ENCODE measurements around the gene FHIT.

Gene FHIT

DNA sequence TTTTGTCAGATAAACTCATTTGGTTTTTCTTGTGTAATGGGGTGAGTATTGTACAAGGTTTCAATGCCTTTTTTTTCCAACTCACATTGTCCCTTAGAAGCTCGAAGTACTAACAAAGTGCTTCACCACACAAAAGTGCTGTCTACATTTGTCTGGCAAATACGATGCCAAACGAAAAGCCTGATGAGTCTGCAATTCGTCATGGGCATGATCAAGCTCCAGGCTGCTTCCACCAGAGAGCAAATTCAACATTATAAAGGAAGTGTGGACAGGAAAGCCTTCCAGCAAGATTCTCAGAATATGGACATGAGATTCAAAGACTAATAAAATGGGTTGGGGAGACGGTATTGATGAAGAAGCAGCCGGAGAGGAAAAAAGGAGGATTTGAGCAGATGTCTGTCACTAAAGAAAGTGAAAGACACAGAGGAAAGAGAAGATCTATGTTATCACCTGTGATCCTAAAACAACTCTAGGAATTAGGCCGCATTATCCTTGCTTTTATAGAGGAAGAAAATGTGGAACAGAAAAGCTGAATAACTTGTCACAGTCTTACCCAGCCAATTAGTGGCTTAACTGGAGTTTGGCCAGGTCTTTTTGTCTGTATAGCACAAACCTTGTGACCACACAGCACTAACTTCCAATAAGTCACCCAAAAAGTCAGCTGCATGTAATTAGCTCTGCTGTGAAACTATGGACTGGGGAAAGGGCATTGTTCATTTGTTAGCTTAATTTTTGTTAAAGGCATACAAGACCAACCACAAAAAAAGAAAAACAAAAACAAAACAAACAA, 494.8 kb downstream of the FHIT start:
- DNase-seq = no peak

DNA sequence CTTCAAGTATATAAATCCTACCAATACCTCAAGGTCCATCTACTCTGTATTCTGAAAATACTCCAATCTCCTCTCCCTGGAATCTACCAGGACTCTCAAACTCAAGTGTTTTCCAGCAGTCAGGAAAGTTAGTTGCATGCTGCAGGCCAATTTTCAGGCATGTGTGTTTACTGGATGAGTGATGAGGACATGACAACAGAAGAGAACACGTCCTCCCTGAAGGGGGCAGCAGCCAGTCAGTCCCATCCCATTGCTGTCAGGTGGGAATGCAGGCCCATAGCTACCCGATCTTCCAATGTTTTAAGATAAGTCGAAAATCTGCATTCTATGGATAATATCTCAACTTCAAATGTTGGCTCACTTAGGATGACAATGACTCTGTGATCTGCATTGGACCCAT, 496.2 kb downstream of the FHIT start:
- no peak for DNase-seq

GRCh38 chr3:60754617-60755016, 496.6 kb downstream of the FHIT start:
- no peak for DNase-seq

GRCh38 chr3:60752809-60753208, 498.4 kb downstream of the FHIT start:
- no peak for DNase-seq

DNA sequence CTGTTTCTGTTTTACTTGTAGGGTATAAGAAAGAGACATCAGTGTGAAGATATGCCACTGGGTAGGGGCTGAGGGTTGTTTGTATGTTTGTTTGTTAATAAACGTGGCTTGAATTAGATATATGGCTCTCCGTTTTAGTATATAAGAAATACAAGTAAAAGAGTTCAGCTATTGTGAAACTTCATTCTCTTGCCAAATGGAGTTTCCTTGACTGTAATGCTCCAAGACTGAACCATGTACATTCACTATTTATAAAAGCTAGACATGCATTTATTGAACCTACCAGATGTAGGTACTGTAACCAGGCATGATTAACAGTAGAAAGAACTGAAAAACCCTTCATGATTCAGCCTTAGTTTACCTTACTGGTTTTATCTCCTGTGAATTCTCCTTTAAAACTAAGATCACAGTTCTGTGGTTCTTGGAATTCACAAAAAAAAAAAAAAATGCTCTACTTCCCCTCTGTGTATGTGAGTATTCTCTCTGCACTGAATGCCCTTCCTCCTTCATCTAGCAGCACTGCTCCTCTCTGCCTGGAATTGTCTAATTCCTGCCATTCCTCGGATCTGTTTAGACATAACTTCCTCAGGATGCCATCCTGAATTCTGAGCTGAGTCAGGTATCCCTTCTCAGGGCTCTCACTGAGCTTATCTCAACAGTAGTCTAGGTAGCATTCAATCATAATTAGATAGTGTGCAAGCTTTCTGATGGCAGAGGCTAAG, 504.4 kb downstream of the FHIT start:
- no peak for DNase-seq

DNA sequence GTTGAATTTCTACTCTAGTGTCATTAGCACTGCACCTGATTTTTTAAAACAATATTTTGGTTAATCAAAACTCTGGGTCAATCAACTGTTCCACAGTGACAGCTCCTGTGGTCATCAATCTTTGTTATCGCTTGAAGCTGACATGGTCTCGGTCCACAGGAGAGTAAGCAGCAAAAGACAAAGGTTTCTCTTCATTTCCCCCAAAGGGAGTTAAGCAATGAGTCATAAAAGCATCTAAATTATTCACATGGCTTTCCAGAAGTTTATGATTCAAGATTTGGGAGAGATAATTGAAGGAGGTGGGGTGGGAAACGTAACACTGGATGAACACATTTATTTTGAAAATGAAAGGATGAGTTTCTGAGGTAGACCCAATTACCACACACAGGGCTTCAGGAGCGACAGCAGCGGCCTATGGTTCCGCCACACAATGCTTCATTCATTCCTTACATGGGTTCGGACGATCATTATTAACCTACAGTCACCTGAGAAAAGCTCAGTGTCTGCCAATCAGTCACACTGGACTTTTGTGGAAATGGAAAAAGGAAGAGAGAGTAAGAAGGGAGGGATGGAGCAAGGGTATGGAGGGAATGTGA, 505.1 kb downstream of the FHIT start:
- DNase-seq = no peak

DNA sequence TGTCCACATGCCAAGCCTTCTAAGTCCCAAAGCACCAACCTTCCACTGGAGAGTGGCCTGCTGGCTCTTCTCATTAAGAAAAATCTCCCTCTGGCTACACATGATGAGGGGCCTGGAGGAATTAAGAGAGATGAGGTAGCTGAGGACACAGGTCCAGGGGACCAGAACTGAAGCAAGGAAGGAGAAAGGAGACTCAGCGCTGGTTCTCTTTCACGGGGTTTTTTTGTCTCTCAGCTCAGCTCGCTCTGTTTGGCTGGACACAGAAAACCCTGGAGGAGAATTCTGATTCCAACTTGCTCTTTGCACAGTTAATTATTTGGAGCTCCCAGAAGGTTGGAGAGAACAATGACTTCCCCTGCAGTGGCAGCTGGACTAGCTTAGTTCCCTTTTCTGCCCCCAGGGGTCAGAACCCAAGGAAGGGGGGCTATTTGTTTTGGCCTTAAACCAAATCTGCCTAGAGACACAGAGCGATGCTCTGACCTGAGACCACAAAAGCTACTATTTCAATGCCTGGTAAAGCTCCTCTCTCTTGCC, 507.6 kb downstream of the FHIT start:
- no peak for DNase-seq

DNA sequence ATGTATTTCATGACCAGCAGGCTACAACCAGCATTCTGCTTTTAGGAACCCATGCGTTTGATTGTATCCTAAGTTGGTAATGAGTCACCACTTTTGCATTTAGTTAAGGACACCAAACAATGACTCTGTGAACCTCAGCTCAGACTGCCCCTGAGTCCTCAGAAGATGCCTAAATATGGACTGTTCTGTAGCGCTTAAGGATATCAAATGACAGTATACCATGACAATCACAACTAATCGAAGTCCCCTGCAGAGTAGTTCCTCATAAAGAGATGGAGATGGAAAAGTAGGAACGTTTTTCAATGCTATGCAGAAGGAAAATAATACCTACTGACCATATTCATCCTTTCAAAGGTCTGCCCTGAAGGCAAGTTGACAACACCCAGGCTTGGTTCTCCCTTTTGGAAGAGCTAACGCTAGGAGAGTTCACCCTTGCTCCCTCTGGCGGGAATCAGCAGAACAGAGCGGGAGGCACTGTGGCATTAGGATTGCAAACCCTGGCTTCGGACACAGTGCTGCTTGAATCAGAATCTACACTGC, 508.6 kb downstream of the FHIT start:
- no peak for DNase-seq

GRCh38 chr3:60737633-60738399, 513.4 kb downstream of the FHIT start:
- no peak for DNase-seq

DNA sequence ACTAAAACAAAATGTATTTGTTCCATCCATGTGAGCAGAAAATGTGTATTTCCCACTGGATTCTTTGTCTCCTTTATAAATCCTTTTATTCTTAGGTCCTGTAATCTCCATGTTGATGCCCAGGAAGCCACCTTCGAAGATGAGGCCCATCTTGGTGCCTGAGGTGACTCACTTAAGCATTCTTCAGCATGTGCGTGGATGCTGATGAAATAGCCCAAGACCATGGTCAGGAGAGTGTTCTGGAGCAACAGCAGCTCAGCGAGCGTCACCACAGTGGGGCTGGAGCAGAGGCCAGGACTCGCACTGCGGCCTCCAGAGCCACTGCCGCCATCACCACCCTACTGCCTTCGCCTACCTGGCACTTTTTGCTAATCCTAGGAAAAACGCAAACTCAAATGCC, 520.9 kb downstream of the FHIT start:
- DNase-seq = no peak

- DNase-seq = no peak
These were observed 522.2 kb downstream of the FHIT start for GRCh38 chr3:60729056-60729455.

DNA sequence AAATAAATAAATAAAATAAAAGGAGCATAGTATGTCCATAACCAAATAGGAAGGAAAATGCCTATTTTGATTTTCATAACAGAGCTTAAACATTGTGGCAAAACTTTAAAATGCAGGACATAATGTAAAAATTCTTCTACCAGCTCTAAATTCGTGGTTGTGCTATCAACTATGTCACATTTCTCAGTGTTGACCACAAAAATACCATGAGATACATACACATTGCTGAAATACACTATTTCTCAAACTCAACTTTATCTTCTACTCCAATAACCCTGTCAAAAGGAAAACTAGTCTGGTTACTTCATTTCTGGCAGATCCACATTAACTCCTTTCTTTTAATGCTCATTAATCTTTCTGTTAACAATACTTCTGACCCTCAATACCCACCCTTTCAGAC, 523.2 kb downstream of the FHIT start:
- no peak for DNase-seq

DNA sequence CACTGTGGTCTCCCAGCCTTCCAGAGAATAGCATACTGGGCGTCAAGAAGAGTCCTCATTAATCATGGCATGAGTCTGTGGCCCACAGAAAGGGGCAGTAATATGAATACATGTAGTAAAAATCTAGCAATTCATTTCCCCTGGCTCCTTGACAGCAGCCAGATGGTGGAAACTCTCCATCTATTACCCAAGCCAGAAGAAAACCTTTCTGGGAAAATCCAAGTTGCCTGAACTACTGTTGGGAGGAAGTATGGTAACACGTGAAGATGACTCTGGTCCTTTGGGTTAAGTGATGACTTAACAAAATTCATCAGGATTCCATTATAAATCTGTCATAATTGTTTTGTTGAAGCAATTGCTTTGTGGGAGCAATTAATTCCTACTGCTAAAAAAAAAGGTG, 530.5 kb downstream of the FHIT start:
- no peak for DNase-seq

GRCh38 chr3:60716573-60716972, 534.7 kb downstream of the FHIT start:
- no peak for DNase-seq

- DNase-seq = no peak
These were observed 542.9 kb downstream of the FHIT start for GRCh38 chr3:60708191-60708975.

GRCh38 chr3:60707452-60708020, 543.7 kb downstream of the FHIT start:
- DNase-seq = no peak

- no peak for DNase-seq
These were observed 547.1 kb downstream of the FHIT start for GRCh38 chr3:60703956-60704736.

DNA sequence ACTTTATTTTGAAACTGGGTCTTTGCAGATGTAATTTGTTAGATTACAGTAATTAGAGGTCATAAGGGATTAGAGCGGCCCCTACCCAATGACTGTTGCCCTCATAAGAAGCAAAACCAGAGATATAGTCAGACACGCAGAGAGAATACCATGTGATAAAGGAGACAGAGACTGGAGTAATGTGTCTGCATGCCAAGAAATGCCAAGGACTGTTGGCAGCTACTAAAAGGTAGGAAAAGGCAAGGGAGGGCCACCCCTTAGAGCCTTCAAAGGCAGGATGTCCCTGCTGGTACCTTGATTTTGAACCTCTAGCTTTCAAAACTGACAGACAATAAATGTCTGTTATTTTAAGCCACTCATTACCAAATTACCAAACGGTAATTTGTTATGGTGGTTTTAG, 548.2 kb downstream of the FHIT start:
- no peak for DNase-seq

DNA sequence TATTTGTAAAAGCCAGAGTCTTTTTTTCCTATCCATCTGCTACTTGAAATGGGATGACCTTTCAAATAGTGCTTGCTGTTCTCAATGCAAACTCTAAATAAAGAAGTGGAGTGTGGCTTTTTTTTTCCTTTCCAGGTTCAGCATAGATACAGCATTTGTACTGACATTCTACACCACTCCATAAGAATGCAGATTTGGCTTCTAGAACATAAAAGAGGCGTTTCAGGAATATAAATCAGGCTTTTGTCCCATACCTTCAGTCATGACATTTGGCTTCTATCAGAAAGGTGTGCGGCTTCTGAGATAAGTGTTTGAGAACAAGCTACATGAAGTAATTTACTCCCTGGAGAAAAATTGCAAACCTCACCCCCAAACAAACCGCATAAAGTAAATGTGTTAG, 553.1 kb downstream of the FHIT start:
- no peak for DNase-seq

DNA sequence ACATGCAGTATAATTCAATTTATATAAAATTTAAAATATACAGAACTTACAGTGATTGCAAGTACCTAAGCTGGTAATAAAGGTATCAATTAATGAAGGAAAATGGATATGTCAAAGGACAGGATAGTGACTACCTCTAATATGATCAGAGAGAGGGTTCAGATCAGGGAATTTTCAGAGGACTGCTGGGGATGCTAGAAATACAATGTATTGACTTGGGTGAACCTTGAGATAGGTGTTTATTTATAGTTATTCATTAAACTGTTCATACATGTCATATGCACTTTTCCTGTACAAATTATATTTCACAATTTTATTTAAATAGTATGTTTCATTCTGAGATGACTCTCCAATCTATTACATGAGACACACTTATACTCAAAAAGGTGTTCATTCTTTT, 554.1 kb downstream of the FHIT start:
- DNase-seq = no peak

Data from activated CD4-positive, alpha-beta T cell treated with anti-CD3 and anti-CD28 coated beads, Interleukin-2, amount 50 U/mL, for 16 hours (primary cell).